22Rv1 (cell line): ENCODE results near the gene HOXD3.

Source experiments
- H3K27ac ChIP-seq: fragments of 450-650 bp; 2 replicates; pipeline ENCODE4 v1.5.1; 2017
- ZFX ChIP-seq: fragments of 450-650 bp; IDR thresholded peaks from 2 replicates; pipeline ENCODE4 v1.6.1; 2017; ENCODE audit warnings: antibody characterized with exemption, borderline replicate concordance
- TF ChIP-seq, protein P1 (sequence below): fragments of 450-650 bp; IDR thresholded peaks from 2 replicates; pipeline ENCODE4 v1.5.1; 2017; ENCODE audit warnings: mild to moderate bottlenecking

Gene HOXD3

DNA sequence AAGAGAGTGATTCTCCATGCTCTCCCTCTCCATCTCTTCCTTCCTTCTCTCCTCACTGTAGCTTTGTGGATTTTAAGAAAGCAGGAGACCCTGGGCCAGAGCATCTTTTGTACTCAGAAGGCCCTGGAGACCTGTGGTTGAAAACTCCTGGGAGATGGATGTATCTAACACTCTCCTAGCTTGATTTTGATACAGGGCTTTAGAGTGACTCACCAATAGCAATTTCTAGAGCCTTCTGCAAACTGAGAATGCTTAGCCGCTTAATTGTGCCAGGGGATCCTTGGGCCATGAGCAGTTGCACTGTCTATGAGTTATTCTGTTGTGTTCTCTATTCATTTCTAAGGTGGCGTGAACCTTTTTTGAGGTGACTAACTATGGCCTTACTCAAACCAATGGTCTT is 49.0 kb downstream of the HOXD3 start:
- TF ChIP-seq, protein P1, sequence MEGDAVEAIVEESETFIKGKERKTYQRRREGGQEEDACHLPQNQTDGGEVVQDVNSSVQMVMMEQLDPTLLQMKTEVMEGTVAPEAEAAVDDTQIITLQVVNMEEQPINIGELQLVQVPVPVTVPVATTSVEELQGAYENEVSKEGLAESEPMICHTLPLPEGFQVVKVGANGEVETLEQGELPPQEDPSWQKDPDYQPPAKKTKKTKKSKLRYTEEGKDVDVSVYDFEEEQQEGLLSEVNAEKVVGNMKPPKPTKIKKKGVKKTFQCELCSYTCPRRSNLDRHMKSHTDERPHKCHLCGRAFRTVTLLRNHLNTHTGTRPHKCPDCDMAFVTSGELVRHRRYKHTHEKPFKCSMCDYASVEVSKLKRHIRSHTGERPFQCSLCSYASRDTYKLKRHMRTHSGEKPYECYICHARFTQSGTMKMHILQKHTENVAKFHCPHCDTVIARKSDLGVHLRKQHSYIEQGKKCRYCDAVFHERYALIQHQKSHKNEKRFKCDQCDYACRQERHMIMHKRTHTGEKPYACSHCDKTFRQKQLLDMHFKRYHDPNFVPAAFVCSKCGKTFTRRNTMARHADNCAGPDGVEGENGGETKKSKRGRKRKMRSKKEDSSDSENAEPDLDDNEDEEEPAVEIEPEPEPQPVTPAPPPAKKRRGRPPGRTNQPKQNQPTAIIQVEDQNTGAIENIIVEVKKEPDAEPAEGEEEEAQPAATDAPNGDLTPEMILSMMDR = no peak
- no peak for TF ChIP-seq ZFX
- no peak overlapping the region for H3K27ac ChIP-seq

- H3K27ac ChIP-seq = no peak overlapping the region
- no peak for TF ChIP-seq ZFX
- TF ChIP-seq, protein P1 = no peak
Observed at GRCh38 chr2:176206682-176207081, 49.6 kb downstream of the HOXD3 start.

- TF ChIP-seq, protein P1 = no peak
- no peak for TF ChIP-seq ZFX
- no peak overlapping the region for H3K27ac ChIP-seq
Observed at GRCh38 chr2:176211110-176211509, 54.0 kb downstream of the HOXD3 start.

GRCh38 chr2:176212276-176212675 is 55.2 kb downstream of the HOXD3 start:
- TF ChIP-seq ZFX = no peak
- TF ChIP-seq, protein P1 = no peak
- no peak overlapping the region for H3K27ac ChIP-seq

GRCh38 chr2:176213406-176213805 is 56.3 kb downstream of the HOXD3 start:
- TF ChIP-seq ZFX = no peak
- TF ChIP-seq, protein P1 = no peak
- H3K27ac ChIP-seq = no peak overlapping the region
